GM12878 (cell line): ENCODE results near the gene IPP. TPM values are rescaled to one million over a fixed set of nuclear protein-coding genes. Genes with fewer than 3 reads are reported as not detected.

Experiments used
- ATAC-seq: fragments of 200-7000 bp; cut with Tn5 transposase; 3 replicates; pipeline ENCODE4 v1.9.1; 2020; ENCODE audit warnings: mild to moderate bottlenecking, moderate library complexity
- BruUV-seq: library from RNA; stranded (reverse); fragments of 400-500 nt; replicated peaks from 2 replicates; lab custom pipeline; 2021; lab: Mats Ljungman, UMichigan
- CTCF ChIA-PET: fragments of 300-600 bp; sonication (Branson Sonifier 250); formaldehyde crosslinking; extraction: SDS; loops from one replicate; lab custom pipeline; 2021; ENCODE audit warnings: inconsistent platforms; lab: Yijun Ruan, JAX
- POLR2A ChIA-PET: fragments of 350-600 bp; formaldehyde crosslinking; extraction: SDS; loops from one replicate; lab custom pipeline; 2021; ENCODE audit warnings: inconsistent platforms; lab: Charles Lee
- RAD21 ChIA-PET: fragments of 300-600 bp; sonication (Branson Sonifier 250); formaldehyde crosslinking; loops from one replicate; lab custom pipeline; 2023; ENCODE audit warnings: antibody characterized with exemption; ENCODE audit not compliant: unreplicated experiment; lab: Charles Lee
- SMC1A ChIA-PET: fragments of 300-600 bp; sonication (Branson Sonifier 250); formaldehyde crosslinking; loops from one replicate; lab custom pipeline; 2023; ENCODE audit not compliant: unreplicated experiment, uncharacterized antibody; lab: Charles Lee
- DNase-seq: peaks from one replicate; pipeline ENCODE4 v3.0.0-alpha.2; 2011; ENCODE audit warnings: low read depth, low spot score
- FAIRE-seq: peaks from 3 replicates; lab custom pipeline; 2011; peaks lifted over from hg19 to GRCh38; lab: Jason Lieb, UNC
- H2AFZ ChIP-seq: 2 replicates; pipeline ENCODE4 v1.6.0; 2011; ENCODE audit warnings: low read depth, low read length, control low read depth; ENCODE audit not compliant: control insufficient read depth
- H3K27ac ChIP-seq: 2 replicates; pipeline ENCODE4 v1.5.1; 2011; ENCODE audit warnings: control low read depth; ENCODE audit not compliant: control insufficient read depth, insufficient read depth
- H3K27me3 ChIP-seq, 2 experiments: replicated peaks in 1 of 2; 2 replicates each; pipeline versions ENCODE4 v1.6.0 to v1.6.1; 2011; ENCODE audit warnings: low read length in 1 of 2; ENCODE audit not compliant: control insufficient read depth in 2 of 2, insufficient read depth in 2 of 2
- H3K36me3 ChIP-seq, 2 experiments: 2 replicates each; pipeline ENCODE4 v1.5.1; 2011; ENCODE audit warnings: low read length in 1 of 2; ENCODE audit not compliant: control insufficient read depth in 2 of 2, insufficient read depth in 2 of 2
- H3K4me1 ChIP-seq: 2 replicates; pipeline ENCODE4 v1.6.1; 2011; ENCODE audit warnings: mild to moderate bottlenecking, low read length, moderate library complexity, mixed read lengths; ENCODE audit not compliant: control insufficient read depth, insufficient read depth
- H3K4me2 ChIP-seq: 2 replicates; pipeline ENCODE4 v1.6.0; 2011; ENCODE audit warnings: control low read depth; ENCODE audit not compliant: control insufficient read depth, insufficient read depth
- H3K4me3 ChIP-seq: fragments of 200-600 bp; sonication (generic); 2 replicates; pipeline ENCODE4 v1.5.1; 2016
- H3K79me2 ChIP-seq: 2 replicates; pipeline ENCODE4 v1.6.0; 2011; ENCODE audit warnings: low read length; ENCODE audit not compliant: control insufficient read depth, insufficient read depth
- H3K9ac ChIP-seq: 2 replicates; pipeline ENCODE4 v1.8.0; 2011; ENCODE audit warnings: low read length, control low read depth, mixed read lengths; ENCODE audit not compliant: control insufficient read depth, insufficient read depth
- H3K9me3 ChIP-seq: replicated peaks from 3 replicates; pipeline ENCODE4 v1.5.1; 2011; ENCODE audit warnings: mild to moderate bottlenecking, low read length; ENCODE audit not compliant: control insufficient read depth, insufficient read depth
- H4K20me1 ChIP-seq: 2 replicates; pipeline ENCODE4 v1.6.0; 2011; ENCODE audit not compliant: control insufficient read depth, insufficient read depth
- CHD2 ChIP-seq: IDR thresholded peaks from 2 replicates; pipeline ENCODE4 v1.6.1; 2011; ENCODE audit warnings: low read depth, low read length, improper control_type of control experiment, borderline replicate concordance
- CHD4 ChIP-seq: fragments of 200-600 bp; sonication (generic); IDR thresholded peaks from 2 replicates; pipeline ENCODE4 v1.6.1; 2016; ENCODE audit warnings: mild to moderate bottlenecking
- EP300 ChIP-seq, 2 experiments: fragments of 150-350 bp in 1 of 2; IDR thresholded peaks; 2 replicates each; pipeline ENCODE4 v1.6.1; 2011 to 2012; ENCODE audit warnings: low read depth in 2 of 2, low read length in 2 of 2, borderline replicate concordance in 1 of 2, improper control_type of control experiment in 1 of 2, inconsistent platforms in 1 of 2; ENCODE audit not compliant: control insufficient read depth in 1 of 2
- ETV6 ChIP-seq, 2 experiments: fragments of 450-650 bp in 1 of 2; IDR thresholded peaks in 1 of 2; conservative IDR thresholded peaks in 1 of 2; 2 replicates each; pipeline ENCODE4 v1.6.1; 2014; ENCODE audit warnings: antibody characterized with exemption in 1 of 2, borderline replicate concordance in 1 of 2, low read depth in 1 of 2, mild to moderate bottlenecking in 1 of 2, moderate library complexity in 1 of 2
- FOS ChIP-seq: IDR thresholded peaks from 3 replicates; pipeline ENCODE4 v1.6.1; 2011; ENCODE audit warnings: borderline replicate concordance; ENCODE audit not compliant: insufficient read length; ENCODE audit errors: extremely low read depth
- GATAD2B ChIP-seq: fragments of 450-650 bp; conservative IDR thresholded peaks from 2 replicates; pipeline ENCODE4 v1.6.1; 2017; ENCODE audit warnings: low read depth, mild to moderate bottlenecking, moderate library complexity
- KDM1A ChIP-seq: fragments of 200-600 bp; sonication (generic); IDR thresholded peaks from 2 replicates; pipeline ENCODE4 v1.6.1; 2016; ENCODE audit warnings: borderline replicate concordance
- MLLT1 ChIP-seq: fragments of 450-650 bp; IDR thresholded peaks from 2 replicates; pipeline ENCODE4 v1.6.1; 2016; ENCODE audit warnings: mild to moderate bottlenecking
- NR2F1 ChIP-seq: fragments of 450-650 bp; conservative IDR thresholded peaks from 2 replicates; pipeline ENCODE4 v1.6.1; 2017; ENCODE audit warnings: mild to moderate bottlenecking
- RAD51 ChIP-seq: fragments of 450-650 bp; IDR thresholded peaks from 2 replicates; pipeline ENCODE4 v1.6.1; 2016; ENCODE audit warnings: moderate library complexity, mild to moderate bottlenecking, inconsistent platforms
- SMC3 ChIP-seq: IDR thresholded peaks from 2 replicates; pipeline ENCODE4 v1.6.1; 2011; ENCODE audit warnings: low read length, improper control_type of control experiment, borderline replicate concordance
- TAF1 ChIP-seq: IDR thresholded peaks from 2 replicates; pipeline ENCODE4 v1.6.1; 2011; ENCODE audit warnings: mild to moderate bottlenecking, low read depth, low read length, borderline replicate concordance
- WGBS: methylation state at CpG from one replicate; pipeline ENCODE4 v1.1.6; 2016; ENCODE audit warnings: low lambda C conversion rate; ENCODE audit not compliant: insufficient replicate concordance, insufficient coverage; ENCODE audit errors: missing lambda C conversion rate; 5-methylcytosine and 5-hydroxymethylcytosine counted together
- in situ Hi-C: fragments of 300-500 bp; cut with MboI; formaldehyde crosslinking; loops from 9 replicates; pipeline ENCODE4 v1.14.3; 2018; ENCODE audit warnings: mixed read lengths
- intact Hi-C: fragments of 100-400 bp; cut with micrococcal nuclease; formaldehyde crosslinking; loops from one replicate; pipeline ENCODE4 v1.14.2; 2022; ENCODE audit not compliant: unreplicated experiment
- polyA plus RNA-seq, 11 experiments: library from polyadenylated mRNA; depleted of rRNA in 4 of 11; unstranded in 6 of 11; stranded (reverse) in 5 of 11; fragments of >200 nt; fragmentation: Nextera tagmentation in 4 of 11; fragmentation: Illumina TruSeq in 1 of 11; extraction: Ambion mirVana in 4 of 11; extraction: Trizol in 1 of 11; gene quantifications; 1 replicate in 1 of 11; 2 replicates in 10 of 11; pipeline versions ENCODE4 v1.2.1 to v1.2.3, GENCODE V29; 2011 to 2016; ENCODE audit warnings: inconsistent platforms in 2 of 11, missing spikeins in 2 of 11, low read depth in 1 of 11
- total RNA-seq, 4 experiments: library from RNA; depleted of rRNA in 3 of 4; stranded (reverse); fragments of >200 nt in 3 of 4; fragmentation: Illumina TruSeq in 1 of 4; extraction: Trizol in 1 of 4; gene quantifications; 2 replicates each; pipeline versions ENCODE4 v1.2.1 to v1.2.3, GENCODE V29; 2013 to 2021
- TF ChIP-seq, protein P1 (sequence below): IDR thresholded peaks from 2 replicates; pipeline ENCODE4 v1.6.1; 2011; ENCODE audit warnings: borderline replicate concordance, low read depth, mild to moderate bottlenecking, moderate library complexity, low read length; ENCODE audit not compliant: insufficient read depth, poor library complexity, severe bottlenecking

IPP gene
- total and polyA plus RNA-seq, 10 of the 15 experiments (the other 5 are each of a cell fraction or from before 2014, with no cell fraction given), result 4.7 to 15.0 (median 10.4) TPM

DNA sequence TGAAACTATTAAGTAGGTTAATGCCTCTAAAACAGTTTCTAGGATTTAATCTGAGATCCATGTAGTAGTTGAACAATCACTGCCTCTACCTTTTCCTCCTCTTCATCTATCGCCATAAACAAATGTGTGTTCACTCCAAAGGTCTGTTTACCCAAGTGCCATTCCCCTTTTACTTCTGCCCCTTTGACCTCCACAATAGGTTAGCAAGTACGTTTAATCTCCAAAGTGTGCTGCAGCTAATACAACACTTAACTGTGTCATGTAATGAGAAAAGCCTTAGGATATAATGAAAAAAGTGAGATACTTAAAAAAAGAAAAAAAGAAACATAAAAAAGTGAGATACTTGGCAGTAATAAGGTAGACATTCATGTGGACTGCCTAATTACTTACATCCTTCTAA is 92.3 kb downstream of the IPP start:
- no TSS peak for BruUV-seq
- Histone ChIP-seq H3K36me3 (peaks cover 16 to 49% of the 10 kb centered on the region in 2 experiments), H3K27ac (no peak overlapping the region), H2AFZ (no peak overlapping the region), H3K9me3 (no peaks in the 10 kb centered on the region), H3K27me3 (no peaks in the 10 kb centered on the region), H3K4me1 (no peaks in the 10 kb centered on the region), H3K4me3 (no peak overlapping the region), H3K79me2 (peaks cover 16% of the 10 kb centered on the region), H3K9ac (no peak overlapping the region), H3K4me2 (no peak overlapping the region), H4K20me1 (no peaks in the 10 kb centered on the region)
- WGBS, result 96% methylated on average over 2 of the region's 2 CpGs
- ChIA-PET SMC1A (interaction anchor here (2.0 kb wide), 1 partner anchor 24 kb away, joined by 4 read pairs; no protein-coding TSS in a partner anchor), POLR2A (interaction anchor here (0.5 kb wide), 1 partner anchor 16 kb away, joined by 3 read pairs; no protein-coding TSS in a partner anchor), RAD21 (no interaction called here), CTCF (interaction anchor here (1.2 to 1.5 kb wide), 2 partner anchors 17 to 19 kb away, joined by 3 to 5 read pairs; no protein-coding TSS in a partner anchor)
- FAIRE-seq, result no peak
- ATAC-seq, result no peak
- DNase-seq, result no peak
- in situ Hi-C loops (no loop called here), intact Hi-C loops (no loop called here)
- TF ChIP-seq CHD2 (no peak), EP300 (IDR thresholded peaks at IDR 0.05; ENCODE audit: borderline replicate concordance in 1 of 2, control insufficient read depth in 1 of 2, low read depth in 2 of 2, low read length in 2 of 2) (no peak), SMC3 (no peak), GATAD2B (no peak), CHD4 (no peak), MLLT1 (no peak), RAD51 (no peak), FOS (no peak), ETV6 (conservative IDR thresholded peaks at IDR 0.05 in 1 of 2, IDR thresholded peaks at IDR 0.05 in 1 of 2; ENCODE audit: borderline replicate concordance in 1 of 2, low read depth in 1 of 2) (no peak), KDM1A (no peak), NR2F1 (no peak), TAF1 (no peak)
- TF ChIP-seq, protein P1, sequence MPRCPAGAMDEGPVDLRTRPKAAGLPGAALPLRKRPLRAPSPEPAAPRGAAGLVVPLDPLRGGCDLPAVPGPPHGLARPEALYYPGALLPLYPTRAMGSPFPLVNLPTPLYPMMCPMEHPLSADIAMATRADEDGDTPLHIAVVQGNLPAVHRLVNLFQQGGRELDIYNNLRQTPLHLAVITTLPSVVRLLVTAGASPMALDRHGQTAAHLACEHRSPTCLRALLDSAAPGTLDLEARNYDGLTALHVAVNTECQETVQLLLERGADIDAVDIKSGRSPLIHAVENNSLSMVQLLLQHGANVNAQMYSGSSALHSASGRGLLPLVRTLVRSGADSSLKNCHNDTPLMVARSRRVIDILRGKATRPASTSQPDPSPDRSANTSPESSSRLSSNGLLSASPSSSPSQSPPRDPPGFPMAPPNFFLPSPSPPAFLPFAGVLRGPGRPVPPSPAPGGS, result no peak
